GM13976 (cell line): ENCODE data around the gene BPIFA2.

Experiments used
- DNase-seq: peaks from one replicate; pipeline ENCODE4 v3.0.0; 2012; ENCODE audit warnings: low spot score
- in situ Hi-C: fragments of 300-500 bp; cut with MboI; formaldehyde crosslinking; loops from one replicate; pipeline ENCODE4 v1.12.0; 2022; ENCODE audit warnings: low sequenced_read_pairs, mixed read lengths, inconsistent platforms; ENCODE audit not compliant: unreplicated experiment
- TF ChIP-seq, protein P1 (sequence below): IDR thresholded peaks from 2 replicates; pipeline ENCODE4 v1.5.1; 2012; ENCODE audit warnings: borderline replicate concordance, mild to moderate bottlenecking; ENCODE audit not compliant: insufficient read depth; ENCODE audit errors: extremely low read depth, missing control alignments, control extremely low read depth

Gene BPIFA2

DNA sequence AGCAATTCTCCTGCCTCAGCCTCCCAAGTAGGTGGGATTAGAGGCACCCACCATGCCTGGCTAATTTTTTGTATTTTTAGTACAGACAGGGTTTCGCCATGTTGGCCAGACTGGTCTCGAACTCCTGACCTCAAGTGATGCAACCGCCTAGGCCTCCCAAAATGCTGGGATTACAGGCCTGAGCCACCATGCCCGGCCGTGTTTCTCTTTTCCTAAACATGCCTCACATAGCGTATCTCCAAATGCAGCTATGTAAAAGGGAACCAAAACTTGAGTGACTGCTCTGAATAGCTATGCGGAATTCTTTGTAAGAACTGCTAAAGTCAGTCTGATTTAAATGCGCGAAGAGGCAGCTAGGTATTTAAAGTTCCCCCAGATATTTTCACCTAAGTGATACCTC, 20.5 kb downstream of the BPIFA2 start:
- TF ChIP-seq, protein P1, sequence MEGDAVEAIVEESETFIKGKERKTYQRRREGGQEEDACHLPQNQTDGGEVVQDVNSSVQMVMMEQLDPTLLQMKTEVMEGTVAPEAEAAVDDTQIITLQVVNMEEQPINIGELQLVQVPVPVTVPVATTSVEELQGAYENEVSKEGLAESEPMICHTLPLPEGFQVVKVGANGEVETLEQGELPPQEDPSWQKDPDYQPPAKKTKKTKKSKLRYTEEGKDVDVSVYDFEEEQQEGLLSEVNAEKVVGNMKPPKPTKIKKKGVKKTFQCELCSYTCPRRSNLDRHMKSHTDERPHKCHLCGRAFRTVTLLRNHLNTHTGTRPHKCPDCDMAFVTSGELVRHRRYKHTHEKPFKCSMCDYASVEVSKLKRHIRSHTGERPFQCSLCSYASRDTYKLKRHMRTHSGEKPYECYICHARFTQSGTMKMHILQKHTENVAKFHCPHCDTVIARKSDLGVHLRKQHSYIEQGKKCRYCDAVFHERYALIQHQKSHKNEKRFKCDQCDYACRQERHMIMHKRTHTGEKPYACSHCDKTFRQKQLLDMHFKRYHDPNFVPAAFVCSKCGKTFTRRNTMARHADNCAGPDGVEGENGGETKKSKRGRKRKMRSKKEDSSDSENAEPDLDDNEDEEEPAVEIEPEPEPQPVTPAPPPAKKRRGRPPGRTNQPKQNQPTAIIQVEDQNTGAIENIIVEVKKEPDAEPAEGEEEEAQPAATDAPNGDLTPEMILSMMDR: no peak
- in situ Hi-C loops: no loop called here
- DNase-seq: no peak

DNA sequence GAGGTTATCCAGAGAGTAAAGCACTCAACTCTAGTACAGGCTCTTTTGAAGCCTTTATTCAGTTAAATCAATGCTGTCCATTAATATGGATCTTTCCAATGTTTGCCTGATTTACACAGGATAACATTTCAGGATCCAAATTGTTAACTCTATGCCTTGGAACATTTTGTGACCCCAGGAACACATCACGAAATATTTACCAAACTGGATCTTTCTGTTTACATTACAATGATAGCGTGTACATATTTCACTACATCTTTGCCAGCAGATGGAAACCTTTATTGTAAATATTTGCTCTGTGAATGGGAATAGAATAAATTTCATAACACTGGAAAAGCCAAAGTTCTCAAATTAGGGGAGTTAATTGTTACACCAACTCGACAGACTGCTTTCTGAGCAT, 23.5 kb downstream of the BPIFA2 start:
- in situ Hi-C loops: no loop called here
- TF ChIP-seq, protein P1: no peak
- no peak for DNase-seq

DNA sequence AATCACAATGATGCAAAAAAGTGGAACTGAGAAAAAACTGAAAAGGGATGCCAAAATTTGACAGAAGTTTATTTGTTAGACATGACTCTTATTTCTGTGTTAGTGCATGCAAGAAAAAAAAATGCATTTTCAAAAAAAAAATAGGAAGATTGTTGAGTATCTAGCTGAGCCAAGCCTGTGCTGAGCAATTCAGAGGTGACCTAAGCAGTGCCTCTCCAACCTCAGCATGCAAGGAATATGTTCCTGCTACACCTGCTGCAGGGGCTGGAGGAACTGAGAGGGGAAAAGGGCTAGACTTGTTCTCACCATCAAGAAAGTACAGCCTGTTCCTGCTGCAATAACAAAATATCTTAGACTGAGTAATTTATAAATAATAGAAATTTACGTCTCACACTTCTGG, 24.0 kb downstream of the BPIFA2 start:
- no peak for DNase-seq
- in situ Hi-C loops: no loop called here
- TF ChIP-seq, protein P1: no peak

DNA sequence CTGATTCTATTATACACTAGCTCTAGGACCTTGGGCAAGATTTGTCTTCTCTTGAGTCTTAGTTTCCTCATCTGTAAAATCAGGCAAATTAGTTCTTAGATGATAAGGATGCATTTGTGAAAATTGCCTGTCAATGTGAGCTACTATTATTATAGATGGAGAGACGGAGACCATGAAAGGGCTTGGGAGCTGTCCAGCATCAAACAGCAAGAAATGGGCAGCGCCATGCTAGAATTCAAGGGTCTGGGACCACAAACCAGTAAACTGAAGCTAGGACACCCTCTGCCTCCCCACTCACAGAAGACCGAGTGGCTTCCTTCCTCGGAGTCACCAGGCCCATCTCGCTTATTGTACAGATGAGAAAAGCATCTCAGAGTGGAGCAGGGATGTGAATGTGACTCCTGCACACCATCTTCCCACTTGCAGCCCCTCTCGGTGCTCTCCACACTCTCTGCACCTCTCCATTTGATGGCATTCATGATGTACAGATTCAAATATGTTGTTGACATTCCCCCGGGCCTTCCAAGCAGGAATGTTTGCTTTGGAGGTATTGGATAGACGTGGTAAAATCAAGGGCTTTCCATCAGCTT, 25.0 kb downstream of the BPIFA2 start:
- TF ChIP-seq, protein P1: no peak
- no peak for DNase-seq
- in situ Hi-C loops: no loop called here

DNA sequence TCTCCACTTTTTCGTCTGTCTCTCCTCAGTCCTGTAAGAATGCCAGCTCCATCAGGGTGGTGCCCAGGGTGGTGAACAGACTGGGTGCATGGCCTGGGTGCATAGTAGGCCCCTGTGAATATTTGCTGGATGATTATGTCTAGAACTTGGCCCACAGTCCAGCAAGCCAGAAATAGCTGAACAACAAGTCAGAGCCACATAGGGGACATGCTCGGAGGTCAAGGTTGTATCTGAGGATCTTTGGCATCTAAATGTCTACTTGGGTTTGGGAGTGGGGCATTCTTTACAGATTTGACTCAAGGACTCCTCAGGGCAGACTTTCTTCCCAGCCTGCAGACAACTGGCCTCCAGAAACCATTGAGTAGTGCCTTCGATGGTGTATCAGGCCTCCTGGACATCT, 31.1 kb downstream of the BPIFA2 start:
- TF ChIP-seq, protein P1: no peak
- DNase-seq: no peak
- in situ Hi-C loops: no loop called here

DNA sequence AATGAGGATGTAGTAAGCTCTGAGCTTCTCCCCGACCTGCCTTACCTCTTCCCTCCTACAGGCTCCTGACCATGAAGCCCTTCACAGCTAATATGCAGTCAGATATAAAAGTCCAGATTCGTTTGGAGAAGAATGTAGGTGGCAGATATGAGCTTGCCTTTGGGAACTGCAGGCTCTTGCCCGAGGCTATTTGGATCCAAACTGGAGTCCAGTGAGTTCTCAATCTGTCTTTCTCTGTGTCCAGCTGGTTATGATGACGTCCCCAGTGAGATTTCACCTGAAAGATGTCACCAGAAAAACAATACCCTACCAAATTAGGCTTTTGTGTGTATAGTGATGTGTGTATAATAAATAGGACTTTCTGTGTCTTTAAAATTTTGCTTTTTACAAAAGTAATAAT, 34.5 kb downstream of the BPIFA2 start:
- in situ Hi-C loops: no loop called here

DNA sequence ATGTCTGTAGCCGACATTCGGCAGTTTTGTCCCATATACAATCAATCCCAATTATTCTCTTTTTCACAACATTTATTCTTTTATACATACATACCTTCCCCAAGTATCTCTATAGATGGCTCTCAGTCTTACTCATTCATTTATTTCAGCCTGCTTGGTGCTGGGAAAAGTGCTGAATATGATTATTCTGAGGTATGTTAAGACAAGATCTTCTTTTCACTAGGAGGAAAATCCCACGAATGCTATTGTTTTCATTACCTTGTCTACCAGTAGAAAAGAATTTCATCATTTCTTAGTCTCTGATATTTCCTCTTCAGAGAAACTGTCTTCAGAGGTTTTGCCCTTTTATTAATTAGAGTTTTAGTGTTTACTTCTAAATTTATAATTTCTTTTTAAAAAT, 35.5 kb downstream of the BPIFA2 start:
- in situ Hi-C loops: no loop called here
- TF ChIP-seq, protein P1: no peak

More for the DNA sequence above, 34.5 kb downstream of the BPIFA2 start:
- no peak for DNase-seq
- TF ChIP-seq, protein P1: no peak

More for the DNA sequence above, 35.5 kb downstream of the BPIFA2 start:
- DNase-seq: no peak
